HCT116 (cell line): ENCODE results near the gene IMMP2L.

Source experiments
- ATF3 ChIP-seq: IDR thresholded peaks from 2 replicates; pipeline ENCODE4 v1.6.1; 2012
- CEBPB ChIP-seq: IDR thresholded peaks from 2 replicates; pipeline ENCODE4 v1.6.1; 2012; ENCODE audit warnings: low read depth
- CTCF ChIP-seq, 3 experiments: fragments of 200-600 bp in 1 of 3; sonication (generic) in 1 of 3; IDR thresholded peaks in 2 of 3; conservative IDR thresholded peaks in 1 of 3; 2 replicates each; pipeline ENCODE4 v1.5.1; 2012 to 2017; ENCODE audit warnings: low read depth in 2 of 3, low read length in 2 of 3, antibody characterized with exemption in 1 of 3, borderline replicate concordance in 1 of 3, control low read depth in 1 of 3, mild to moderate bottlenecking in 1 of 3, mixed read lengths in 1 of 3, mixed run types in 1 of 3, moderate library complexity in 1 of 3; ENCODE audit not compliant: insufficient read depth in 1 of 3
- ELF1 ChIP-seq: IDR thresholded peaks from 2 replicates; pipeline ENCODE4 v1.6.1; 2012; ENCODE audit warnings: low read depth, borderline replicate concordance
- EZH2 ChIP-seq: fragments of 200-600 bp; sonication (generic); IDR thresholded peaks from 2 replicates; pipeline ENCODE4 v1.6.1; 2017; ENCODE audit warnings: antibody characterized with exemption, mixed run types
- EZH2phosphoT487 ChIP-seq: fragments of 200-600 bp; IDR thresholded peaks from 2 replicates; pipeline ENCODE4 v1.6.1; 2018; ENCODE audit warnings: antibody characterized with exemption, borderline replicate concordance
- JUND ChIP-seq: IDR thresholded peaks from 2 replicates; pipeline ENCODE4 v1.6.1; 2012
- POLR2A ChIP-seq: IDR thresholded peaks from 2 replicates; pipeline ENCODE4 v1.7.0; 2011; ENCODE audit warnings: borderline replicate concordance; ENCODE audit not compliant: insufficient read depth, insufficient read length; ENCODE audit errors: extremely low read depth
- POLR2AphosphoS5 ChIP-seq: IDR thresholded peaks from 2 replicates; pipeline ENCODE4 v1.6.1; 2011; ENCODE audit warnings: mild to moderate bottlenecking, low read depth, low read length, moderate library complexity
- REST ChIP-seq: IDR thresholded peaks from 2 replicates; pipeline ENCODE4 v1.6.1; 2012; ENCODE audit warnings: low read depth
- SRF ChIP-seq: IDR thresholded peaks from 2 replicates; pipeline ENCODE4 v1.6.1; 2012; ENCODE audit warnings: low read depth

GRCh38 chr7:110857106-110857505, 705.2 kb downstream of the IMMP2L start:
- TF ChIP-seq CTCF (IDR thresholded peaks at IDR 0.05 in 2 of 3, conservative IDR thresholded peaks at IDR 0.05 in 1 of 3; ENCODE audit: borderline replicate concordance in 1 of 3, insufficient read depth in 1 of 3, low read depth in 2 of 3, low read length in 2 of 3) = no peak
- TF ChIP-seq CEBPB = no peak
- no peak for TF ChIP-seq JUND
- TF ChIP-seq POLR2AphosphoS5 = no peak
- no peak for TF ChIP-seq ATF3
- no peak for TF ChIP-seq SRF
- TF ChIP-seq ELF1 = no peak
- TF ChIP-seq REST = no peak
- no peak for TF ChIP-seq EZH2
- TF ChIP-seq POLR2A = no peak
- TF ChIP-seq EZH2phosphoT487 = no peak
